Measurements from ENCODE around the gene DCXR.

Gene DCXR

GRCh38 chr17:82012261-82012639 lies 25.2 kb downstream of the DCXR start:
- TF ChIP-seq CTCF (conservative IDR thresholded peaks at IDR 0.05; ENCODE audit: control insufficient read depth, insufficient read depth, low read depth, low read length) = no peak
- DNase-seq (ENCODE audit: low read depth) = no peak
- H3K4me3 ChIP-seq (ENCODE audit: control insufficient read depth, low read depth, low read length) = no peak overlapping the region

GRCh38 chr17:82011617-82012187 lies 25.8 kb downstream of the DCXR start:
- no peak for TF ChIP-seq CTCF (conservative IDR thresholded peaks at IDR 0.05; ENCODE audit: control insufficient read depth, insufficient read depth, low read depth, low read length)
- no peak for DNase-seq (ENCODE audit: low read depth)
- H3K4me3 ChIP-seq (ENCODE audit: control insufficient read depth, low read depth, low read length) = no peak overlapping the region

GRCh38 chr17:82010575-82011525 lies 26.6 kb downstream of the DCXR start:
- no peak for TF ChIP-seq CTCF (conservative IDR thresholded peaks at IDR 0.05; ENCODE audit: control insufficient read depth, insufficient read depth, low read depth, low read length)
- no peak overlapping the region for H3K4me3 ChIP-seq (ENCODE audit: control insufficient read depth, low read depth, low read length)
- DNase-seq (ENCODE audit: low read depth) = no peak

GRCh38 chr17:82009413-82009812 lies 28.1 kb downstream of the DCXR start:
- DNase-seq (ENCODE audit: low read depth) = no peak
- H3K4me3 ChIP-seq (ENCODE audit: control insufficient read depth, low read depth, low read length) = no peak overlapping the region
- TF ChIP-seq CTCF (conservative IDR thresholded peaks at IDR 0.05; ENCODE audit: control insufficient read depth, insufficient read depth, low read depth, low read length) = no peak

- TF ChIP-seq CTCF (conservative IDR thresholded peaks at IDR 0.05; ENCODE audit: control insufficient read depth, insufficient read depth, low read depth, low read length) = no peak
- no peak overlapping the region for H3K4me3 ChIP-seq (ENCODE audit: control insufficient read depth, low read depth, low read length)
- DNase-seq (ENCODE audit: low read depth) = no peak
Observed at GRCh38 chr17:82008941-82009405, 28.5 kb downstream of the DCXR start.

- H3K4me3 ChIP-seq (ENCODE audit: control insufficient read depth, low read depth, low read length) = no peak overlapping the region
- no peak for DNase-seq (ENCODE audit: low read depth)
- no peak for TF ChIP-seq CTCF (conservative IDR thresholded peaks at IDR 0.05; ENCODE audit: control insufficient read depth, insufficient read depth, low read depth, low read length)
Observed at GRCh38 chr17:82008258-82008940, 29.1 kb downstream of the DCXR start.
